DND-41 (cell line): Measurements from ENCODE around the gene XPNPEP1.

Source experiments
- ATAC-seq: fragments of 200-7000 bp; cut with Tn5 transposase; 3 replicates; pipeline ENCODE4 v1.9.1; 2021; ENCODE audit warnings: low read depth; ENCODE audit not compliant: insufficient read depth
- DNase-seq: peaks from one replicate; pipeline ENCODE4 v3.0.0-alpha.2; 2020
- H2AFZ ChIP-seq: 2 replicates; pipeline ENCODE4 v1.6.0; 2012; ENCODE audit warnings: low read depth, low read length
- H3K27ac ChIP-seq: 2 replicates; pipeline ENCODE4 v1.5.1; 2012; ENCODE audit warnings: low read length, inconsistent platforms
- H3K27me3 ChIP-seq: fragments of 200-600 bp; sonication (generic); 2 replicates; pipeline ENCODE4 v1.6.0; 2012; ENCODE audit warnings: low read length, mild to moderate bottlenecking, inconsistent platforms; ENCODE audit not compliant: insufficient read depth, poor library complexity
- H3K36me3 ChIP-seq: 2 replicates; pipeline ENCODE4 v1.5.1; 2012; ENCODE audit warnings: low read length, inconsistent platforms; ENCODE audit not compliant: insufficient read depth
- H3K4me1 ChIP-seq: 2 replicates; pipeline ENCODE4 v1.5.1; 2012; ENCODE audit warnings: mild to moderate bottlenecking, low read length; ENCODE audit not compliant: insufficient read depth
- H3K4me2 ChIP-seq: 2 replicates; pipeline ENCODE4 v1.6.0; 2012; ENCODE audit warnings: mild to moderate bottlenecking, moderate library complexity, low read length, inconsistent platforms; ENCODE audit not compliant: insufficient read depth
- H3K4me3 ChIP-seq, 2 experiments: fragments of 200-600 bp in 1 of 2; shearing (Covaris generic) in 1 of 2; 2 replicates each; pipeline ENCODE4 v1.5.1; 2012 to 2016; ENCODE audit warnings: inconsistent platforms in 2 of 2, low read length in 2 of 2, mild to moderate bottlenecking in 2 of 2, low read depth in 1 of 2, moderate library complexity in 1 of 2
- H3K79me2 ChIP-seq: 2 replicates; pipeline ENCODE4 v1.6.0; 2012; ENCODE audit warnings: low read length, inconsistent platforms; ENCODE audit not compliant: insufficient read depth
- H3K9ac ChIP-seq: 2 replicates; pipeline ENCODE4 v1.6.0; 2012; ENCODE audit warnings: low read depth, mild to moderate bottlenecking, inconsistent platforms, low read length, moderate library complexity
- H3K9me3 ChIP-seq: 2 replicates; pipeline ENCODE4 v1.5.1; 2012; ENCODE audit warnings: low read length, moderate library complexity, mild to moderate bottlenecking, inconsistent platforms; ENCODE audit not compliant: insufficient read depth, severe bottlenecking
- H4K20me1 ChIP-seq: 2 replicates; pipeline ENCODE4 v1.6.0; 2012; ENCODE audit warnings: low read length; ENCODE audit not compliant: insufficient read depth
- CTCF ChIP-seq: IDR thresholded peaks from 2 replicates; pipeline ENCODE4 v1.5.1; 2012; ENCODE audit warnings: borderline replicate concordance, low read length, moderate library complexity, mild to moderate bottlenecking; ENCODE audit not compliant: poor library complexity, severe bottlenecking; ENCODE audit errors: extremely low read depth
- EZH2 ChIP-seq: IDR thresholded peaks from 3 replicates; pipeline ENCODE4 v1.6.1; 2012; ENCODE audit warnings: borderline replicate concordance, low read depth, mild to moderate bottlenecking, moderate library complexity, low read length, inconsistent platforms; ENCODE audit not compliant: severe bottlenecking

XPNPEP1 gene

DNA sequence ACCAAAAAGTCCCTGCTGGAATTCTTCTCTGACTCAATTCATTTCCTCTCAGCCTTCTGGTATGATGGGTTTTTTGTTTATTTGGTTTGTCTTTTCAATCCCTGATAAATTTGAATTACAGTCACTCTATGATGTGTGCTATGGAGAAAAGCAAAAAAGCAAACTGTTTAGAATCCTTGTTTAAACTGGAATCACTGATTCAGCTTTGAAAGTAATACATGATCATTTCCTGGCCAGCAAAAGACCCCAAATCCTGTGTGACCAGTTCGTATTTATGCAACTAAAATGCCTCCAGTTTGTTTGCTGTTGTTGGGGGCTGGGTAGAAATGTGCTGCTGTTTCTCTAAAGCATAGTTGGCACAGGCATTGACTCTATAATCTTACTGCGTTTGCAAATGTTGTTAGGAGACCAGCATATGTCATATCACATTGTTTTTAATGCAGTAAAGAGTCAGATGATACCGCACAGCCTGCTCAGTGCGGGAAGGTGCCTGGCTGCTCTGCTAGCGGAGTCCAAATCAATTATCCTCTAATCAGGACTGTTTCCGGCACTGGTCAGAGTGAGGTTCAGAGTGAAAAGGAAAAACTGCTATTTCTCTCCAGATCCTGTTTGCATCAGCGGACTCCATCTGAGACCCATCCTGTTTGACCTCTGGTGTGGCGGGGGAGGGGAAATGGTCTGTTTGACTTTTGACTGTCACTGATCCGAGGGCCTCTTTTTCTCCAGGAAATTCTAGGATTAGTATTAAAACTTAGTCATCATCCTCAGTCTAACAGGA lies 43.8 kb upstream of the XPNPEP1 start:
- Histone ChIP-seq H3K36me3 (no peaks in the 10 kb centered on the region), H3K27ac (no peak overlapping the region), H3K4me2 (no peak overlapping the region), H2AFZ (no peak overlapping the region), H3K9ac (no peak overlapping the region), H3K27me3 (peaks cover 13% of the 10 kb centered on the region), H3K4me1 (no peaks in the 10 kb centered on the region), H3K79me2 (no peaks in the 10 kb centered on the region), H3K4me3 (no peak overlapping the region), H4K20me1 (no peaks in the 10 kb centered on the region), H3K9me3 (no peaks in the 10 kb centered on the region)
- no peak for DNase-seq
- ATAC-seq, result no peak
- TF ChIP-seq CTCF, result no peak
- TF ChIP-seq EZH2, result no peak

GRCh38 chr10:109964318-109964717 lies 41.0 kb upstream of the XPNPEP1 start:
- no peaks in the 10 kb centered on the region for H3K79me2 ChIP-seq
- DNase-seq, result no peak
- peaks cover 6% of the 10 kb centered on the region for H3K27me3 ChIP-seq
- H3K9ac ChIP-seq, result no peak overlapping the region
- H3K4me3 ChIP-seq, result no peak overlapping the region
- H3K4me2 ChIP-seq, result no peak overlapping the region
- H4K20me1 ChIP-seq, result no peaks in the 10 kb centered on the region
- no peaks in the 10 kb centered on the region for H3K9me3 ChIP-seq
- H3K27ac ChIP-seq, result no peak overlapping the region
- no peak overlapping the region for H2AFZ ChIP-seq
- H3K36me3 ChIP-seq, result no peaks in the 10 kb centered on the region
- no peak for ATAC-seq
- TF ChIP-seq EZH2 (no peak), CTCF (no peak)
- H3K4me1 ChIP-seq, result no peaks in the 10 kb centered on the region

- Histone ChIP-seq H3K36me3 (no peaks in the 10 kb centered on the region), H3K4me1 (no peaks in the 10 kb centered on the region), H3K9ac (no peak overlapping the region)
These were observed 40.1 kb upstream of the XPNPEP1 start for GRCh38 chr10:109963439-109963838.

More at GRCh38 chr10:109963439-109963838, 40.1 kb upstream of the XPNPEP1 start:
- ATAC-seq, result no peak
- Histone ChIP-seq H4K20me1 (no peaks in the 10 kb centered on the region), H2AFZ (no peak overlapping the region), H3K9me3 (no peaks in the 10 kb centered on the region), H3K27me3 (peaks cover 6% of the 10 kb centered on the region), H3K4me2 (no peak overlapping the region), H3K27ac (no peak overlapping the region), H3K79me2 (no peaks in the 10 kb centered on the region), H3K4me3 (no peak overlapping the region)
- DNase-seq, result no peak
- TF ChIP-seq EZH2, result no peak
- TF ChIP-seq CTCF, result no peak
